HG03045 (cell line): ENCODE data around the gene IQCH.
"Not testable (repeated sequence)": the region's sequence is repeated elsewhere in the genome, so short reads cannot be mapped to it uniquely, and the experiment has no call there.

Experiments used
- ATAC-seq: cut with Tn5 transposase; IDR thresholded peaks from one replicate; pipeline ENCODE4 v1.9.1; 2021; ENCODE audit warnings: mild to moderate bottlenecking, moderate library complexity; ENCODE audit not compliant: unreplicated experiment

IQCH gene

DNA sequence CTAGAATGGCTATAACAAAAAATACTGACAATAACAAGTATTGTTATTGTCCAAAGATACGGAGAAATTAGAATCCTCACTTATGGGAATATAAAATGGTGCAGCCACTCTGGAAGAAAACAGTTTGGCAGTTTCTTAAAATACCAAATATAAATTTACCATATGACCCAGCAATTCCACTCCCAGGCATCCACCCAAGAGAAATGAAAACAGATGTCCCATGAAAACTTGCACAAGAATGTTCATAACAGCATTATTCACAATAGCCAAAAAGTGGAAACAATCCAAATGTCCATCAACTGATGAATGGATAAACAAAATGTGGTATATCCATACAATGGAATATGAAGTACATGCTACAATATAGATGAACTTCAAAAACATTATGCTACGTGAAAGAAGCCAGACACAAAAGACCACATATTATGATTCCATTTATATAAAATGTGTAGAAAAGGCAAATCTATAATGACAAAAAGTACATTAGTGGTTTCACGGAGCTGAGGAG lies 9.6 kb upstream of the IQCH start:
- no peak for ATAC-seq

- ATAC-seq, result not testable (repeated sequence)
Observed at GRCh38 chr15:67246606-67247005, 8.0 kb upstream of the IQCH start.

DNA sequence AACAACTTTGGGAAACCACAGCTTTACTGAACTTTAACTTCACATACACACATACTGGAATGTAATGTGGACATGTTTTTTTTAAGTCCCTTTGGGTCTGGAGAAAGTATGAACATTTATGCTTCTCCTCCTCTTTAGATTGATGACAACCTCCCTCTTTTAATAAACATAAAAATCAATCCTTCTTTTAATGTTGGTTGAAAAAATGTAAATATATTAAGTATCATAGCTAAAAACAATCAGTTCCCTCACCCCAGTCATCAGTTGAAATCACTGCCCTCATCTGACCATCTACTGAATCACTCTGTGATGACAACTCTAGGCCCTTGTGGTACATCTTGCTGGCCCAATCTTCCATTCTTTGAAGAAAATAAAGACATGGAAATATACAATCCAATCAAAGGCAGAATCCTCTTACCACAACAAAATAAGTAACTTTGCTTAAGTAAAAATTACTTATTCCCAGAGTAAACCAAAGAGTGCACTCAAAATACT lies 6.5 kb upstream of the IQCH start:
- ATAC-seq, result no peak

GRCh38 chr15:67249830-67250229 lies 4.8 kb upstream of the IQCH start:
- ATAC-seq, result no peak

DNA sequence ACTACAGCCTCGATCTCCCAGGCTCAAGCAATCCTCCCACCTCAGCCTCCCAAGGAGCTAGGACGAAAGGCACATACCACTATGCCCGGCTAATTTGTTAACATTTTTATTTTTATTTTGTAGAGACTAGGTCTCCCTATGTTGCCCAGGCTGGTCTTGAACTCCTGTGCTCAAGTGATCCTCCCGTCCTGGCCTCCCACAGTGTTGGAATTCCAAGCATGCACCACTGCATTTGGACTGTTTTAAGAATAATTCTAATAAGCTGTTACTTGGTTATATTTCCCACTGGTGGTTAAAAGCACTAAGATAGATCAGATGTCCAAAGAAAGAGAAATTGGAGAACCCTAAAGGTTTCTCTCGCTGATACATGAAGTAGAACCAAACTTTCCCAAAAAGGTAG lies 3.3 kb upstream of the IQCH start:
- ATAC-seq, result no peak

DNA sequence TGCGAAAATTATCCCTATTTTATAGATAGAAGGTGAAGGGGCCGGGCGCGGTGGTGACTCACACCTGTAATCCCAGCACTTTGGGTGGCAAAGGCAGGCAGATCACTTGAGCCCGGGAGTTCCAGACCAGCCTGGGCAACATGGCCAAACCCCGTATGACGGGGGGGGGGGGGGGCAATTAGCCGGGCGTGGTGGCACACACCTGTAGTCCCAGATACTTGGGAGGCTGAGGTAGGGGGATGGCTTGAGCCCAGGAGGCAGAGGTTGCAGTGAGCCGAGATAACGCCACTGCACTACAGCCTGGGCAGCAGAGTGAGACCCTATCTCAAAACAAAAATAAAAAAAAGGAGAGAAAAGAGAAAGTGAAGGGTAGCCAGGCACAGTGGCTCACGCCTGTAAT lies 1.5 kb upstream of the IQCH start:
- no peak for ATAC-seq

GRCh38 chr15:67253549-67254237 lies 893 bp upstream of the IQCH start:
- ATAC-seq, result no peak

DNA sequence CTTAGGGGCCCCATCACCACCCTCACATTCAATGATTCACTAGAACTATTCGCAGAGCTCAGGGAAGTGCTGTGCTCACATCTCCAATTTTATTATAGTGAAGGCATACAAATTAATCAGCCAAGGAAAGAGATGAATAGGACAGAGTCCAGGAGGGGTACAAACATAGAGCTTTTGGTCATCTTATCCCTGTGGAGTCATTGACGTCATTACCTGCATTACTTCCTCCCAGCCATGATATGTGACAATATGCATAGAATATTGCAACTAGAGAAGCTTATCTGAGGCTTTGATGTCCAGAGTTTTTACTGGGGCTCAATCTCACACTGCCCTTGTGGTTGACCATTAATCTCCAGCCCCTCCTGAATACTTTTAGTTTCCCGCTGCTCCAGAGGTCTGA lies 1.5 kb downstream of the IQCH start:
- no peak for ATAC-seq

DNA sequence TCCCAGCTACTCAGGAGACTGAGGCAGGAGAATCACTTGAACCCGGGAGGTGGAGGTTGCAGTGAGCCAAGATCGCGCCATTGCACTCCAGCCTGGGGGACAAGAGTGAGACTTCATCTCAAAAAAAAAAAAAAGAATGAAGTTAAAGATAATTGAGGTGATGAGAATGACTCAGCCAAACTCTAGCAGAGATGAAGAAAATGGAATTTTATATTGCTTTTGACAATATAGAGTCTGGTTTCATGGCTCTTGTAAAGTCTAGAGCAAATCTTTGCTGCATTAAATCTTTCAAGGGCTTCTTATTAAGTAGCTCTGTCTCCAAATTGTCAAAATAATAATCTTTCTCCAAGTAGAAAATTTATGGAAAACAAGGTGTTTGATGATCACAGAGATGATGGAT lies 3.8 kb downstream of the IQCH start:
- not testable (repeated sequence) for ATAC-seq

GRCh38 chr15:67259379-67259778 lies 4.8 kb downstream of the IQCH start:
- ATAC-seq, result no peak

DNA sequence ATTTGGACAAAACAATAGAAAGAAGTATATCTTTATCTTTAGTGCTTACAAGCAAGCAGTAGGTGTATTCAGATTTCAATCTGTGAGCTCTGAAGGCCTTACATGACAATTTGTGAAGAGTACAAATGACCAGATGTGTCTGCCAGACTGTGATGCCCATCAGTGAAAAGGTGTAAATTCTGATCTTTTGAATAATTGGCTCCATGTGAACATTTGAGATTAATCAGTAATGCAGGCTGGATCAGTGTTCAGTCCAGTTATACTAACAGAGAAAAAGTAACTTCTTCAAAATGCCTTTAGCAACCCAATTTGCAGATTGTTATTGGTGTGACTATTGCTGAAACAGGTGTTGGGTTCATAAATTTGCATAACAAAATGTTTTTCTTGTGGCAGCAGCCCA lies 5.2 kb downstream of the IQCH start:
- ATAC-seq, result no peak

GRCh38 chr15:67266870-67267269 lies 12.3 kb downstream of the IQCH start:
- ATAC-seq, result no peak

DNA sequence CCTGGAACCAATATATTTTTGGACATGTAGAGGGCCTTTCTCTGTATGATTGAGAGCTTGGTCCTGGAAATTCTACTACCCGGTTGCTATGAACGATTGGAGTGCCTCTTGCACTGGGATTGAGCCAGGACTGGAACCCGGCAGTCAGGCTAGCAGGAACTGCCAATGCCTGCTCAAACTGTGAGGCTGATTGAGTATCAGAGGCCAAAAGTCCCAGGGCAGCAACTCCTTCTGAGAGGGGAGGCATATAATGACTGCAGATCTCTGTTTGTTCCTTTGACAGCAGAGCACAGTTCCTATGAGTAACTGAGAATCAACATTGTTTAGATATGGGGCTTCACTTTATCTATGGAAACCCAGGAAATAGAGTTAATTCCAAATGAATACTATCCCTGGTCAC lies 12.9 kb downstream of the IQCH start:
- no peak for ATAC-seq

GRCh38 chr15:67267951-67268941 lies 13.7 kb downstream of the IQCH start:
- no peak for ATAC-seq

DNA sequence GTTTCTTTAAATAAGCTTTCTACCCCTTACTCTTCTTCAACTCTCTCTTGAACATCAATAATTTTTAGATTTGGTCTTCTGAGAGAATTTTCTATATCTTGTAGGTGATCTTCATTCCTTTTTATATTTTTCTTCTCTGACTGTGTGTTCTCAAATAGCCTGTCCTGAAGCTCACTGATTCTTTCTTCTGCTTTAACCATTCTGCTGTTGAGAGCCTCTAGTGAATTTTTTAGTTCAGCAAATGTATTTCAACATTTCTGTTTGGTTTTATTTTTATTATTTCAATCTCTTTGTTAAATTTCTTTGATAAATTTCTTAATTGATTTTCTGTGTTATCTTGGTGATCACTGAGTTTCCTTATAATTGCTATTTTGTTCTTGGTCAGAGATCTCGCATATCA lies 19.6 kb downstream of the IQCH start:
- no peak for ATAC-seq

DNA sequence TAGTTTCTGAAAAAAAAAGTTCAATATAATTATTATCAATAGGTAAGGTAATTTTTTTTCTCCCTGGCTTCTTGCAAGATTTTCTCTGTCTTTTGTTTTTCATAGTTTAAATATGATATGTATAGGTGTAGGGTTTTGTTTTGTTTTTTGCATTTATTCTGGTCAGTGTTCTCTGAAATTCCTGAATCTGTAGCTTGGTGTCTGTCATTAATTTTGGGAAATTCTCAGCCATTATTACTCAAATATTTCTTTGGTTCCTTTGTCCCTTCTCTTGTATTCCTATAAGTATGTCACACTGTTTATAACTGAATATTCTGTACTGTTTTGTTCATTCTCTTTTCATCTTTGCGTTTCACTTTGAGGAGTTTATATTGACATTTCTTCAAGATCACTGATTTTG lies 22.1 kb downstream of the IQCH start:
- ATAC-seq, result no peak

GRCh38 chr15:67280217-67280616 lies 25.6 kb downstream of the IQCH start:
- ATAC-seq, result no peak

DNA sequence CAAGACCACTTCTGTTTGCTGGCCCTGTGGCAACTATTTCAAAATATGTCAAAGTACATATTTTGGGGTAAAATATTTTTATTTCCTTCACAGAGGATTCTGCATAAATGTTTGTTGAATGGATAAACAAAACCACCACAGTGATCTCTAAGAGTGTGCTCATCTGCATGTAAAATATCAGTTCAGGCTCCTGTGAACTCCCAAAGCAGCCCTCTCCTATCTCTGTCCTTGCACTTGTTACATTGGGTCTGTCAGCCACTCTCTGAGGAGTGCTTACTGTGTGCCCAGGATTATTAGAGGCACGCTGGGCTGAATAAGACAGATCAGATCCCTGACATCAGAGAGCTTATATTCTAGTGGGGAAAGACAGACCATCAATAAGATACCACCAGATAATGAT lies 27.1 kb downstream of the IQCH start:
- ATAC-seq, result no peak

DNA sequence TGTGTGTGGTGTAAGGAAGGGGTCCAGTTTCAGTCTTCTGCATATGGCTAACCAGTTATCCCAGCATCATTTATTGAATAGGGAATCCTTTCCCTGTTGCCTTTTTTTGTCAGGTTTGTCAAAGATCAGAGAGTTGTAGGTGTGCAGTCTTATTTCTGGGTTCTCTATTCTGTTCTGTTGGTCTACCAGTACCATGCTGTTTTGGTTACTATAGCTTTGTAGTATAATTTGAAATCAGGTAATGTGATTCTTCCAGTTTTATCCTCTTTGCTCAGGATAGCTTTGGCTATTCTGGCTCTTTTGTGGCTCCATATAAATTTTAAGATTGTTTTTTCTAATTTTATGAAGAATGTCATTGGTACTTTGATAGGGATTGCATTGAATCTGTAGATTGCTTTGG lies 31.0 kb downstream of the IQCH start:
- not testable (repeated sequence) for ATAC-seq

DNA sequence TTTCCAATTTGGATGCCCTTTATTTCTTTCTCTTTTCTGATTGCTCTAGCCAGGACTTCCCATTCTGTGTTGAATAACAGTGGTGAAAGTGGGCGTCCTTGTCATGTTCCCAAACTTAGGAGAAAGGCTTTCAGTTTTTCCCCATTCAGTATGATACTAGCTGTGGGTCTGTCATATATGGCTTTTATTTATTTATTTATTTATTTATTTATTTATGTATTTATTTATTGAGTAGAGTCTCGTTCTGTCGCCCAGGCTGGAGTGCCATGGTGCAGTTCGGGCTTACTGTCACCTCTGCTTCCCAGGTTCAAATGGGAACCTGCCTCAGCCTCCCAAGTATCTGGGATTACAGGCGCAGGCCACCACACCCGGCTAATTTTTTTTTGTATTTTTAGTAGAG lies 31.8 kb downstream of the IQCH start:
- ATAC-seq, result not testable (repeated sequence)

DNA sequence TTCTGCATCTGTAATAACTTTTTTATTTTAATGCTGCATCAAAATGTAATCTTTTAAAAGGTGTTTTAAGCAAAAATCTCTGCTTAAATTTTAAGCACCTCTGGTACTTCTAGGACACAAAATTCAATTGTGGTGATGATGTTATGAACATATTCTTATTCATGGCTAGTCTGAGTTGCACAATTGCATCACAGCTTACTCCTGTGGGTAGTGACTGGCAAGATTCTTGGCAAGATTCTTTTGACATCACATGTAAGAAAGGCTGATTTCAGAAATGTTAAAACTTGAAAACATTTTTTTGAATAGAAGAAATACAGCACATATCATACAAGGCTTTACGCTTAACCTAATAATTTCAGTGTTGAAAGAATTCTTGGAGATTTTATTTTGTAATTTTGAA lies 35.7 kb downstream of the IQCH start:
- ATAC-seq, result no peak

DNA sequence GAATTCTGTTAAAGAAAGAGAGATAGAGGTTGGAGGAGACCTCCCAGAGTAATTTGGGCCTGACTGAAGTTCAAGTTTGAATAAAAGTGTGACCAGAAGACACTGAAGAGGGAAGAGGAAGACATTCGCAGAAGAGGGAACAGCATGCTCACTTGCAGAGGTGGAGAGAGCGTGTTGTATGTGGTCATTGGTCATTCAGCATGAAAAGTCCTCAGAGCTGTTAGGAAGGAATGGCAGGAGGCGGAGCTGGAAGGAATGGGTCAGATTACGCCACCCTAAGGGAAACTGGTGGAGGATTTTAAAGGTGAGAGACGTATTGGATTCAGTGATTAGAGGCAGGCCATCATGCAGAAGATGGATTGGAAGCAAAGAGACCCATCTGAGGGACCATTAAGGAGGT lies 41.6 kb downstream of the IQCH start:
- ATAC-seq, result no peak
